WERI-Rb-1 (cell line): ENCODE measurements around the gene CNIH2.

Source experiments
- DNase-seq: peaks from one replicate; pipeline ENCODE4 v3.0.0-alpha.2; 2020
- H3K27ac ChIP-seq: fragments of 250-450 bp; sonication (Bioruptor Pico); 2 replicates; pipeline ENCODE4 v1.5.1; 2020; ENCODE audit warnings: mild to moderate bottlenecking, moderate library complexity
- H3K27me3 ChIP-seq: fragments of 250-450 bp; sonication (Bioruptor Pico); 2 replicates; pipeline ENCODE4 v1.5.1; 2021; ENCODE audit warnings: mild to moderate bottlenecking, low read depth, moderate library complexity; ENCODE audit not compliant: insufficient read depth, severe bottlenecking
- H3K36me3 ChIP-seq: fragments of 250-450 bp; sonication (Bioruptor Pico); 2 replicates; pipeline ENCODE4 v1.5.1; 2020; ENCODE audit warnings: mild to moderate bottlenecking, moderate library complexity
- H3K4me3 ChIP-seq: 2 replicates; pipeline ENCODE4 v1.5.1; 2011; ENCODE audit warnings: low read depth, mild to moderate bottlenecking, control low read depth, low read length
- H3K9me3 ChIP-seq: fragments of 250-450 bp; sonication (Bioruptor Pico); 2 replicates; pipeline ENCODE4 v1.5.1; 2021; ENCODE audit warnings: mild to moderate bottlenecking, moderate library complexity; ENCODE audit not compliant: severe bottlenecking
- CTCF ChIP-seq: IDR thresholded peaks from 2 replicates; pipeline ENCODE4 v1.5.1; 2011; ENCODE audit warnings: low read depth, mild to moderate bottlenecking, control low read depth, inconsistent platforms, low read length

The CNIH2 gene

GRCh38 chr11:66277471-66278362 is at the start of gene CNIH2:
Gene CNIH2, plus strand, starts transcription at chr11:66278175. Its CDS starts 282 bp downstream, at chr11:66278457.
- H3K9me3 ChIP-seq: no peaks in the 10 kb centered on the region
- peak within 1 kb of the TSS; percentile 48 for H3K4me3 ChIP-seq
- no peak for TF ChIP-seq CTCF
- no peaks in the 10 kb centered on the region for H3K27me3 ChIP-seq
- H3K27ac ChIP-seq: peak within 1 kb of the TSS; percentile 62
- peak; percentile 42 for DNase-seq
- peaks cover 32% of the 10 kb centered on the region for H3K36me3 ChIP-seq

DNA sequence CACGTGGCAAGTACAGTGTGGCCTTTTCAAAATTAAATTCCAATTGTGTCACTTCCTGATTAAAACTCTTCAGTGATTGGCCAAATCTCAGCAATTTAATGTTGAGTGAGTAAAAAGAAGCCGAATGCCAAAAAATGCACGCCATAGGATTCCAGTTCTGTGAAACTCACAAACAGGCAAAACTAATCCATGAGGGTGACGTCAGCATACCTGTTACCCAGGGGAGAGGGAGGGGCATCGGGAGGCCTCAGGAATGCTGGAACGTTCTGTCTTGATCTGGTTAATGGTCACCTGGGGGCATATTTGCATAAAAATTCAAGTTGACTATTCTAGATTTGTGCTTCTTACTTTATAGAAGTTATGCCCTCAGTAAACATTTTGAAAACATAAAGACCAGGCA is 49.5 kb upstream of the CNIH2 start:
- Histone ChIP-seq H3K27me3 (no peaks in the 10 kb centered on the region), H3K36me3 (peaks cover 25% of the 10 kb centered on the region), H3K9me3 (no peaks in the 10 kb centered on the region), H3K27ac (peak overlapping the region; percentile 44; the same call in 1 of the 2 replicates), H3K4me3 (no peak overlapping the region)
- no peak for TF ChIP-seq CTCF
- no peak for DNase-seq

DNA sequence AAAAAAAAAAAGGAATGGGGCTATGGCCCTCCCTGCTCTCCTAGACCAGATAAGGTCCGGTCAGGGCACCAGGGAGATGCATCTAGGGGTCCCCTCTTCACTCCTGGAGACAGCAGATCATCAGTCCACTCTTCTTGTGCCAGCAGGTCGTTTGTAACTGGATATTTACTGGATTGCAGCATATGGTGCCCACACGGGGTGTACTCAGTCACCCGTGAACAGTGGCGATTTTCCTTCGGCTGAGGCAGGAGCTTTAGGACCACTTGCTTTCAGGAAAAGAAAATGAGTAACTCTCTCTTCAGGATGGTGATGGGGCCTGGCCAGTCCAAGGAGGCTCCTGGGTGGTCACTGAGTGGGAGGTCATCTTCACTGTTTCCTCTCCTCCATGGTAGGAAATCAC is 47.8 kb upstream of the CNIH2 start:
- H3K36me3 ChIP-seq: peaks cover 34% of the 10 kb centered on the region

DNA sequence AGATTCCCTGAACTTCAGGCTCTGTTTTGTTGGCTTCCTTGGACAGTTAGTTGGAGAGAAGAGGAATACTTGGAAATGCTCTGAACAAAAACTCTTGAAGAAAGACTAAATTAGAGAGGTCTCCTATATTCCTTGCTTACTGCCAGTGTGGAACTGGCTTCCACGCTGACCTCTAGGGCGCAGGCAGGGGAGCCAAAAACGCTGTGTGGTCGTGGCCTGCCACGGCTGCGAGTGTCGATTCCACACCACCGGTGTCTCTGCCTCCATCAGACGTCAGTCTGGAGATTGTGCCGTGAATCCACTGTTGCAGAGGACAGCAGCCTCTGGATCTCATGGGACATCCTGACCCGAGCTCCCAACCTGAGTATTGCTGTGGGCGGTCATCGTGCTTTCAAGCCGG is 47.0 kb upstream of the CNIH2 start:
- H3K4me3 ChIP-seq: no peak overlapping the region
- H3K27me3 ChIP-seq: no peaks in the 10 kb centered on the region
- H3K27ac ChIP-seq: no peak overlapping the region
- H3K9me3 ChIP-seq: no peaks in the 10 kb centered on the region
- TF ChIP-seq CTCF: no peak
- no peak for DNase-seq
- peaks cover 34% of the 10 kb centered on the region for H3K36me3 ChIP-seq

More for the DNA sequence above, 47.8 kb upstream of the CNIH2 start:
- H3K27me3 ChIP-seq: no peaks in the 10 kb centered on the region
- H3K4me3 ChIP-seq: no peak overlapping the region
- peak; percentile 23 for DNase-seq
- no peak for TF ChIP-seq CTCF
- H3K27ac ChIP-seq: peak overlapping the region; percentile 32; the same call in 1 of the 2 replicates
- no peaks in the 10 kb centered on the region for H3K9me3 ChIP-seq

GRCh38 chr11:66231561-66231960 is 46.4 kb upstream of the CNIH2 start:
- no peaks in the 10 kb centered on the region for H3K27me3 ChIP-seq
- H3K9me3 ChIP-seq: no peaks in the 10 kb centered on the region
- H3K36me3 ChIP-seq: peaks cover 38% of the 10 kb centered on the region
- H3K27ac ChIP-seq: no peak overlapping the region
- no peak for DNase-seq
- no peak overlapping the region for H3K4me3 ChIP-seq
- no peak for TF ChIP-seq CTCF

DNA sequence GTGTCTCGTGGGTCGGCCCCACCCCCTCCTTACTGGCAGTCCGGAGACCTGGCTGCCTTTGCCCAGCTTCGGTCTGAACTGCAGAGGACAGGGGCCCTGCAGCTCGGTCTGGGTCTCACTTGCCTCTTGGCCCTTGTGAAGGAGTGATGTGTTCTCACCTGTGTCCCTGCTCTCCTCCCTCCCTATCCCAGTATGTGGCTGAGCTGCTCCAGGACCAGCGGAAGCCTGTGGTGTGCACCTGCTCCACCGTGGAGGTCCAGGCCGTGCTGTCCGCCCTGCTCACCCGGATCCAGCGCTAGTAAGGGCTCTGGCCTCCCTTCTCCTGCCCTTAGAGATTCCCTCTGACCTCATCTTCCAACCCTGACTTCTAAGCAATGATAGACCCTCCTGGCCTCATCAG is 45.2 kb upstream of the CNIH2 start:
- H3K27ac ChIP-seq: no peak overlapping the region
- no peak for TF ChIP-seq CTCF
- no peak overlapping the region for H3K4me3 ChIP-seq
- no peaks in the 10 kb centered on the region for H3K9me3 ChIP-seq
- H3K36me3 ChIP-seq: peaks cover 38% of the 10 kb centered on the region
- DNase-seq: no peak
- no peaks in the 10 kb centered on the region for H3K27me3 ChIP-seq
